Astrocyte of the spinal cord (primary cell): ENCODE data around the gene TSEN34.
"Not testable (repeated sequence)": the region's sequence is repeated elsewhere in the genome, so short reads cannot be mapped to it uniquely, and the experiment has no call there.

Experiments used
- DNase-seq: peaks from one replicate; pipeline ENCODE4 v3.0.0; 2011; ENCODE audit warnings: low read depth, low spot score
- H3K4me3 ChIP-seq: 2 replicates; pipeline ENCODE4 v1.5.1; 2011; ENCODE audit warnings: low read depth, mild to moderate bottlenecking, low read length, moderate library complexity
- in situ Hi-C: cut with HindIII; loops from 2 replicates; pipeline ENCODE4 v1.10.0; 2017; ENCODE audit warnings: low sequenced_read_pairs
- TF ChIP-seq, protein P1 (sequence below): IDR thresholded peaks from 2 replicates; pipeline ENCODE4 v1.5.1; 2012; ENCODE audit warnings: low read depth, mild to moderate bottlenecking, low read length, inconsistent platforms

The TSEN34 gene

DNA sequence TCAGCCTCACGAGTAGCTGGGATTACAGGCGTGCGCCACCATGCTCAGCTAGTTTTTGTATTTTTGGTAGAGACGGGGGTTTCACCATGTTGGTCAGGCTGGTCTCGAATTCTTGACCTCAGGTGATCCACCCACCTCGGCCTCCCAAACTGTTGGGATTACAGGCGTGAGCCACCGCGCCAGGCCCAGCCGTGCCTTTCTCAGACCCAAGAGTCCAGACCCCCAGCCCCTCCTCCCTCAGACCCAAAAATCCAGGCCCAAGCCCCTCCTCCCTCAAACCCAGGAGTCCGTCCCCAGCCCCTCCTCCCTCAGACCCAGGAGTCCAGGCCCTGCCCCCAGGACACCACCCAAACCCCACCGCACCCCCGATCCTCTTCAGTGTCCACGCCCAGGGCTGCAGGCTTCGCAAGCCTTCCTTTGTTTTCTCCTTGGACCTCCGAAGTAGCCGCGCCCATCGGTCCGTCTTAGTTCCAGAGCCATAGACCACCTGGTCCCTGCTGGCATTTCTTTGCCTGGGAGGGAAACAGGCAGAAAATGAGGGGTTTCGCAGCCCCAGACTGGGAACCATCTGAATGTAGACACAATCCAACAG lies 21.9 kb upstream of the TSEN34 start:
- no peak for DNase-seq

DNA sequence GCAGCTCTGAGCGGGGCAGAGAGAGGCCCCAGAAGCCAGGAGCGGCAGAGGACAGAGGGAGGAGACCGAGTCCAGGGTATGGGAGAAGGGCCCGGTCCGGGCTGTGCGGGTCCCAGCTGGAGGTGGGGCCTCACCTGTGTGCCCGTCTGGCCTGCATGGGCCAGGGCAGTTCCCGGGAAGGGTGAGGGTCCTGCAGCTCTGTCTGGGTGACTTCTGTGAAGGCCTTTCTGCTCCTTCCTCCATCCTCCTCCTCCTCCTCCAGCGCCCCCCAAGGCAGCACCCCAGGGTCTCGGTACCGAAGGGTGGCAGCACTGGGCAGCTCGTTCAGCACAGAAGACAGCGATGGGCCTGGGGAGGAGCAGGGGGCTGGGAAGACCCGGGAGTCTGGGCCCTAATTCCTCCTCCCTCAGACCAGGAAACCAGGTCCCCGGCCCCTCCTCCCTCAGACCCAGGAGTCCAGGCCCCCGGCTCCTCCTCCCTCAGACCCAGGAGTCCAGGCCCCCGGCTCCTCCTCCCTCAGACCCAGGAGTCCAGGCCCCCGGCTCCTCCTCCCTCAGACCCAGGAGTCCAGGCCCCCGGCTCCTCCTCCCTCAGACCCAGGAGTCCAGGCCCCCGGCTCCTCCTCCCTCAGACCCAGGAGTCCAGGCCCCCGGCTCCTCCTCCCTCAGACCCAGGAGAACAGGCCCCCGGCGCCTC lies 19.2 kb upstream of the TSEN34 start:
- H3K4me3 ChIP-seq, DNase-seq, in situ Hi-C loops: not testable (repeated sequence)

More for the DNA sequence above, 21.9 kb upstream of the TSEN34 start:
- in situ Hi-C loops: no loop called here
- no peak overlapping the region for H3K4me3 ChIP-seq
- TF ChIP-seq, protein P1, sequence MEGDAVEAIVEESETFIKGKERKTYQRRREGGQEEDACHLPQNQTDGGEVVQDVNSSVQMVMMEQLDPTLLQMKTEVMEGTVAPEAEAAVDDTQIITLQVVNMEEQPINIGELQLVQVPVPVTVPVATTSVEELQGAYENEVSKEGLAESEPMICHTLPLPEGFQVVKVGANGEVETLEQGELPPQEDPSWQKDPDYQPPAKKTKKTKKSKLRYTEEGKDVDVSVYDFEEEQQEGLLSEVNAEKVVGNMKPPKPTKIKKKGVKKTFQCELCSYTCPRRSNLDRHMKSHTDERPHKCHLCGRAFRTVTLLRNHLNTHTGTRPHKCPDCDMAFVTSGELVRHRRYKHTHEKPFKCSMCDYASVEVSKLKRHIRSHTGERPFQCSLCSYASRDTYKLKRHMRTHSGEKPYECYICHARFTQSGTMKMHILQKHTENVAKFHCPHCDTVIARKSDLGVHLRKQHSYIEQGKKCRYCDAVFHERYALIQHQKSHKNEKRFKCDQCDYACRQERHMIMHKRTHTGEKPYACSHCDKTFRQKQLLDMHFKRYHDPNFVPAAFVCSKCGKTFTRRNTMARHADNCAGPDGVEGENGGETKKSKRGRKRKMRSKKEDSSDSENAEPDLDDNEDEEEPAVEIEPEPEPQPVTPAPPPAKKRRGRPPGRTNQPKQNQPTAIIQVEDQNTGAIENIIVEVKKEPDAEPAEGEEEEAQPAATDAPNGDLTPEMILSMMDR: no peak

DNA sequence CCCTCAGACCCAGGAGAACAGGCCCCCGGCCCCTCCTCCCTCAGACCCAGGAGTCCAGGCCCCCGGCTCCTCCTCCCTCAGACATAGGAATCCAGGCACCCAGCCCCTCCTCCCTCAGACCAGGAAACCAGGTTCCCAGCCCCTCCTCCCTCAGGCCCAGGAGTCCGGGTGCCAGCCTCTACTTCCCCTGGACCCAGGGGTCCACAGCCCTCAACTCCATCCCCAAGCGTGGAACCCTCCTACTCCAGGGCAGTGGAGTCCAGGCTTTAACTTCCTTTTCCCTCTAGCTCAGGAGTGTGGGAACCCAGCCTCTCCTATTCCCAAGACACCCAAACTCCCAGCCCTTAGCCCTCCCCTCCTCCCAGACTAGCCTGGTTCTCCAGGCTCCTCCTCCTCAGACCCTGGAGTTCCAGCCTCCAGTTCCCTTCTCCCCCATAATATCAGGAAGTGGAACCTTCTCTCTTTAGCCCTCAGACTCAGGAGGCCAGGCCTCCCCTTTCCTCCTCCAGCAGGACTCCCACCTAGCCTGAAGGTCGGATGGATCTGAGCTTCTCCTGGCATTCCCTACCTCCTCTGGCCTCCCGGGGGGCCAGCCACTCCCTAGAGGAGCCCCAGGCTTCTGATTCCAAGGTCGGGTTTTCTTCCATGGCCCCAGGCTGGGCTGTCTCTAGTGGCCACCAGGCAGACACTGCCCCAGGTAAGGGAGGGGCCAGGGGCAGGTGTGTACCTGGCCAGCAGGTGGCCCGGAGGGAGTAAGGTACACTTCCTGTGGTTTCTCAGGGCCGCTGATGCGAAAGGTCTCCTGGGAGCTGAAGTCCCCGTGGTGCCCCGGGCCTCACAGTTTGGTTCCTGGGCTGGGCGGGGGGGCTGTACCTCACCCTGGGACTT lies 18.4 kb upstream of the TSEN34 start, which contains the start of gene TMC4:
TMC4 (minus strand) TSS at position 690 of the 888 bp plus-strand sequence; CDS start at position 647, 43 bp downstream.
- no peak for DNase-seq
- in situ Hi-C loops: no loop called here
- no peak within 1 kb of the TSS for H3K4me3 ChIP-seq
- TF ChIP-seq, protein P1: no peak

DNA sequence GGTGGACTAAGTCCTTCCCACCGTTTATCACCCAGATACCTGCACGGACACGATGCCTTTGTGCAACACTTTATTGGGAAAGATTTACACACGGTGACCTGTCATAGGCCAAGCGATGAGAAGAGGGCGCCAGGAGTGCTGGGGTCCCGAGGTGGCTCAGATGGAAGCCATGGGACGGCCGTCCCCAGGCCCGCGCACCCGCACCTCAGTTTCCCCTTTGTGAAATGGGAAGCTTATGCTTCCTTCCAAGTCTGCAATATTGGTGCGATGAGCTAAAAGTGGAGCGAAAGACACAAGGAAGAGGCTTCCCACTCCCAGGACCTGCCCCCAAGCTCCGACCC lies 17.8 kb upstream of the TSEN34 start:
- in situ Hi-C loops: no loop called here
- TF ChIP-seq, protein P1: no peak
- no peak overlapping the region for H3K4me3 ChIP-seq
- DNase-seq: no peak

DNA sequence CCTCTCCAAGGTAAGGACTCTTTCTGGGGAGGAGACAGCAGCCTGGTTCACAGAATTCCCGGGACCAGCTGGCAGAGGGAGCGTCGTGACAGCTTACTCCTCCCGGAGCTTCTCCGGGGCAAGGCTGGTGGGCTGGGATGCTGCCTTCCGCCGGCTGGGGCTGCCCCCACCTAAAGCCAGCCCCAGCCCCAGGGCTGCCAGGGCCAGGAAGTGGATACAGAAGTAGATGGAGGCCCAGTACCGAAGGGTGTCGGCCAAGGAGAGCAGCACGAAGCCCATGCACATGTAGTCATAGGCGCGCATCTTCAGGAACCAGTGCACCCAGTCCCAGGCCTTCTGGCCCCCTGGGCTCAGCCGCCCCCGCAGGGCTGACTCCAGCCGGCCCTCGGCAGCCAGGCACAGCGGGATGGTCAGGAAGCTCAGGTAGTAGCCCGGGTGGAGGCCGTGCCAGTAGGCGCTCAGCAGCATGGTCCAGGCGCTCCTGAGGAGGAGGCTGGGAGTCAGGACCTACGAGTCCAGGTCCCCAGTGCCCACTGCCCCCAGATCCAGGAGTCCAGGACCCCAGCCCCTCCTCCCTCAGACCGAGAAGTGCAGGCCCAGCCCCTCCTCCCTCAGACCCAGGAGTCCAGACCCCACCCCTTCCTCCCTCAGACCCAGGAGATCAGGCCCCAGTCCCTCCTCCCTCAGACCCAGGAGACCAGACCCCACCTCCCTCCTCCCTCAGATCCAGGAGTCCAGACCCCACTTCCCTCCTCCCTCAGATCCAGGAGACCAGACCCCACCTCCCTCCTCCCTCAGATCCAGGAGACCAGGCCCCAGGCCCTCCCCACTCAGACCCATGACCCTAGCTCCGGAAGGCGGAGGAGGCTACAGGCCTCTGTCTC lies 16.9 kb upstream of the TSEN34 start:
- TF ChIP-seq, protein P1: no peak
- in situ Hi-C loops: no loop called here
- no peak overlapping the region for H3K4me3 ChIP-seq
- DNase-seq: no peak

DNA sequence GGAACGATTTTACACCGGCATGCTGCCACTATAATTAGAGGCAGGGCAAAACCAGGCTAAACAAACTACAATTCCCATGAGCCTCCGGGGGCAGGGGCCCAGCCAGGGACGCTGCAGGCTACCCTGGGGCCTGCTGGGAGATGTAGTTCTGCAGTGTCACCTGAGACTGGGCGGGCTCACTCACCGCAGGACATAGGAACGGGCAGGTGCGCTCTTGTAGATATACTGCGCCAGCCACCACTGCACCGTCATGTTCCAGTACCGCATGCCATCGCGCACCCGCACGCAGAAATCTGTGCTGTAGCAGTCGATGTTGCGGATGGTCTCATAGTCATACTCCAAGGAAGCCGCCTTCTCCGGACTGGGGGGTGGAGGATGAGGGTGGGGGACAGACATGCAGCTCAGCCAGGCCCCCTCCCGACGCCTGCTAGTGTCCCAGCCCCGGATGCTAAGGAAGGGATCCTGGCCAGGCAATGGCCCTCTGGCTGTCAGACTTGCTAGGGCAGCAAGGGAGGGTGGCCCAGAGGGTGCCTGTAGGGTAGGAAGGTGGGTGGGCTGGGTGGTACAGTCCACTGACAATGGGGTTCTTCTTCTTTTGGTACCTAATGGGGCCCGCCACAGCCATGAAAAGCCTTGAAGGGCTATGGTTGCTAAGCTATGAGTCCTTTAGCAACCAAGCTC lies 12.4 kb upstream of the TSEN34 start:
- no peak for DNase-seq
- TF ChIP-seq, protein P1: no peak
- H3K4me3 ChIP-seq: no peak overlapping the region
- in situ Hi-C loops: no loop called here
